SKM-1 treated with dmso at 0.1 percent for 144 hours (cell line): ENCODE measurements around the gene CELF2.

Experiments
- DNase-seq: peaks from one replicate; lab custom pipeline; 2025; ENCODE audit not compliant: unreplicated experiment; lab: John Stamatoyannopoulos, UW

Gene CELF2

GRCh38 chr10:11317936-11318670 is 300.4 kb downstream of the CELF2 start:
- no peak for DNase-seq

- DNase-seq: no peak
Measured at GRCh38 chr10:11318826-11319598, 301.3 kb downstream of the CELF2 start.

GRCh38 chr10:11319990-11320602 is 302.4 kb downstream of the CELF2 start:
- no peak for DNase-seq

GRCh38 chr10:11320809-11321520 is 303.3 kb downstream of the CELF2 start:
- DNase-seq: no peak

- no peak for DNase-seq
Measured at GRCh38 chr10:11322698-11323097, 305.0 kb downstream of the CELF2 start.

DNA sequence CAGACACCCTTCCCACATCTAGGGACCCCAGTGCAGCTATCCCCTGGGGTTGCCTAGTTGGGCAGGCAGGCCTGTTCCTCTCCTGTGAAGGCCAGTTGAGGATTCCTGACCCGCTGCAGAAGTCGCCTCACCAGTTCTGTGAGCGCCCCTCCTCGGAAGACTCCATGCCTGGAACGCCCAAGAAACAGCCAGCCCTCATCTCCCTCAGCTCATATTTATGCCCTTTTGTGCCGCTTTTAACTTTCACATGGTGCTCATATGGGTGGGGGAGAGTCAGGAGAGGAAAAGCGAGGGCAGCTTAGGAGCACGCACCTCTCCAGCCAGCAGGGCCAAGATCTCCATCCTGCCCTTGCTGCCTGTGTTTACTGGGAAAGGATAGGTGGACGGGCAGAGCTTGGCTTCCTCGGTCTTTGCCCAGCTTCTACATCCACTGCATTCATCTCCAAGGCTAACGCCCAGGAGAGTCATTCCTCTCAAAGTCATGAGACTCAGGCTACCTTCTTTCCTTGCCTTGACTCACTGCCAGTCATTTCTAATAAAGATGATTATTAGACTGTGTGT is 307.2 kb downstream of the CELF2 start:
- no peak for DNase-seq

DNA sequence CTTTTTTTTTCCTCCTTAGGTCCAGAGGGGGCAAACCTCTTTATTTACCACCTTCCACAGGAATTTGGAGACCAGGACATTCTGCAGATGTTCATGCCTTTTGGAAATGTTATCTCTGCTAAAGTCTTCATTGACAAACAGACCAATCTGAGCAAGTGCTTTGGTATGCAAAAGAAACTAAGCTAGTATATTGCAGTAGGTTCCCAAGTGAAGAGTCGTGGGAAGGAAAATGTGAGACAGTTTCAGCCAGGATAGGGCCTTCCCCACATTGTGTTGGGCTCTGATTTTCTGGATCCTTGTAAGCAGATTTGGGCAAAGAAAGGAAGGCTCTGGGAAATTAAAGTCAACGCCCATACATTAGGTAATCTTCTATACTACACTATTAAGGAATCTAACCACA is 308.1 kb downstream of the CELF2 start:
- DNase-seq: no peak

GRCh38 chr10:11326241-11326640 is 308.6 kb downstream of the CELF2 start:
- DNase-seq: no peak

- DNase-seq: no peak
Measured at GRCh38 chr10:11326913-11327616, 309.4 kb downstream of the CELF2 start.

GRCh38 chr10:11328264-11329061 is 310.8 kb downstream of the CELF2 start:
- DNase-seq: no peak

GRCh38 chr10:11329062-11329673 is 311.5 kb downstream of the CELF2 start:
- DNase-seq: no peak

DNA sequence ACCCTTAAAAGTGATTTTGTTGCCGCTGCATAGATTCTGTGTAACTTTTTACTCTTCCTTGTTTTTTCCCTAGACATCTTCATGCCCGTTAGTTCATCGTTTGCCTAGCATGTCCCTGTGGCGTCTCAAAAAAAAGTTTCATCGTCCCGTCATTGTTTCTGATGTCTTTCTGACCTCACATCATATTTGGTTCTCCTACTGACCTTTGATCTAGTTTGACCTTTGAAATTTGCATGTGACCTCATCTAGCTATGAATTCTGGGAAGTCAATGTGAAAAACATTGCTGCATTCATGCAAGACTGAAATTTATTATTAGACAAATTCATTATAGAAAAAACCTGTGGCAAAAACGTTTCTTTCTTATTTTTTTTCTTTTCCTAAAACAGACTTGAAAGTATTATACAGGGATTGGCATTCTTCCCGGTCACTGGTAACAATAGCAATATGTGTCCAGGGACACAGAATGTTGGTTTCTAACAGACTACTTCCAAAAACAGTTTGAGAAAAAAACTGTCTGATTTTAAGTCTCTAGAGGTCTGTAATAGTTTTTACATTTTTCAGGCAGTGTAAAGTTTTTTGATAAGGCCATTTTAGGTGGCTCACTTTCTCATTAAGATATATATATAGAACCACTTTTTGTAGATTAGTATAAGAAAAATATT is 312.8 kb downstream of the CELF2 start:
- no peak for DNase-seq

- no peak for DNase-seq
Measured at GRCh38 chr10:11331046-11331577, 313.4 kb downstream of the CELF2 start.

- no peak for DNase-seq
Measured at GRCh38 chr10:11331726-11332125, 314.1 kb downstream of the CELF2 start.

- no peak for DNase-seq
Measured at GRCh38 chr10:11332846-11333245, 315.2 kb downstream of the CELF2 start.

- DNase-seq: no peak
Measured at GRCh38 chr10:11334436-11334835, 316.8 kb downstream of the CELF2 start.

GRCh38 chr10:11335167-11335652 is 317.5 kb downstream of the CELF2 start:
- DNase-seq: no peak

DNA sequence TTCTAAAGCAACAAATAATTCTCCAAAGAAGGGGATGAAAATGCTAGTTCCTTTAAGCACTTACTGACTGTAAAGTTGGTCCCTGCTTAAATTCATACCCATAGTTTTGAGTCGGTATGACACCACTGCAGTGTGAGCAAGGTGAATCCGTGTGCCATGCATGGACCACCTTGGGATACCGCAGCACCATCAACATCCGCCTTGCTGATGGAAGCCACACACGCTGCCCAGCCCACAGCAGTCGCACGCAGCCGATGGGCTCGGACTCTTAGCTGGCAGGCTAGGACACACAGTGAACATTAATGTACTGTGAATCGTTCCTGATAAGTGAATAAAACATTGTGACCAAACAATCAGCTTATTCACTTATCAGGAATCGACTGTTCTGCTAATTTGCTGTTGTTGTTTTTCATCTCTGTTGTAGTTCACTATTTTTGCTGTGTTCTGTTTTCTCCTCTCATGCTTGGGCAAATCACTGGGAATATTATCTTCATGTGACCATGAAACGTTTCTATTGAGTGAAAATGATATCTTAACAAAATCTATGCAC is 318.3 kb downstream of the CELF2 start:
- no peak for DNase-seq
